Fibroblast of lung (primary cell): Measurements from ENCODE around the gene ZMYND19. TPM values are rescaled to one million over a fixed set of nuclear protein-coding genes. Genes with fewer than 3 reads are reported as not detected.

Source experiments
- DNase-seq, 2 donors: peaks; one replicate each; pipeline versions ENCODE4 v3.0.0 to v3.0.0-alpha.2; 2010; ENCODE audit warnings: low read depth in 2 of 2
- H2AFZ ChIP-seq: 2 replicates; pipeline ENCODE4 v1.5.1; 2012; ENCODE audit warnings: low read length, control low read depth, inconsistent platforms
- H3K27ac ChIP-seq: 2 replicates; pipeline ENCODE4 v1.5.1; 2011; ENCODE audit warnings: low read length, control low read depth; ENCODE audit not compliant: insufficient read depth
- H3K27me3 ChIP-seq: 2 replicates; pipeline ENCODE4 v1.5.1; 2011; ENCODE audit warnings: mild to moderate bottlenecking, low read length; ENCODE audit not compliant: control insufficient read depth, insufficient read depth
- H3K36me3 ChIP-seq: 2 replicates; pipeline ENCODE4 v1.5.1; 2011; ENCODE audit warnings: low read length; ENCODE audit not compliant: control insufficient read depth, insufficient read depth
- H3K4me1 ChIP-seq: 2 replicates; pipeline ENCODE4 v1.5.1; 2011; ENCODE audit warnings: low read length; ENCODE audit not compliant: control insufficient read depth, insufficient read depth; ENCODE audit errors: extremely low read depth
- H3K4me2 ChIP-seq: 2 replicates; pipeline ENCODE4 v1.5.1; 2011; ENCODE audit warnings: low read length, control low read depth; ENCODE audit not compliant: insufficient read depth; ENCODE audit errors: extremely low read depth
- H3K4me3 ChIP-seq, 4 experiments: fragments of 200-600 bp in 1 of 4; sonication (generic) in 1 of 4; replicated peaks in 1 of 4; 2 replicates each; pipeline ENCODE4 v1.5.1; 2011 to 2016; ENCODE audit warnings: low read length in 4 of 4, low read depth in 3 of 4, mild to moderate bottlenecking in 3 of 4, control low read depth in 2 of 4, inconsistent platforms in 1 of 4, mixed read lengths in 1 of 4; ENCODE audit not compliant: insufficient read depth in 1 of 4; ENCODE audit errors: control extremely low read depth in 1 of 4
- H3K79me2 ChIP-seq: 2 replicates; pipeline ENCODE4 v1.5.1; 2012; ENCODE audit warnings: mild to moderate bottlenecking, low read length, inconsistent platforms; ENCODE audit not compliant: control insufficient read depth, insufficient read depth
- H3K9ac ChIP-seq: 2 replicates; pipeline ENCODE4 v1.5.1; 2011; ENCODE audit warnings: mild to moderate bottlenecking, low read length, control low read depth; ENCODE audit not compliant: insufficient read depth
- H3K9me3 ChIP-seq: 2 replicates; pipeline ENCODE4 v1.5.1; 2012; ENCODE audit warnings: low read depth, low read length; ENCODE audit not compliant: control insufficient read depth, insufficient read depth
- H4K20me1 ChIP-seq: 2 replicates; pipeline ENCODE4 v1.5.1; 2011; ENCODE audit warnings: low read length; ENCODE audit not compliant: control insufficient read depth, insufficient read depth; ENCODE audit errors: extremely low read depth
- CTCF ChIP-seq, 2 donors: IDR thresholded peaks in 1 of 2; conservative IDR thresholded peaks in 1 of 2; 1 replicate in 1 of 2; 2 replicates in 1 of 2; pipeline ENCODE4 v1.5.1; 2011 to 2012; ENCODE audit warnings: low read length in 2 of 2, control low read depth in 1 of 2, inconsistent platforms in 1 of 2, low read depth in 1 of 2, mild to moderate bottlenecking in 1 of 2
- EZH2 ChIP-seq: IDR thresholded peaks from 2 replicates; pipeline ENCODE4 v1.5.1; 2012; ENCODE audit warnings: low read length, control low read depth, mild to moderate bottlenecking; ENCODE audit errors: missing control alignments
- polyA plus RNA-seq, 2 donors: library from polyadenylated mRNA; depleted of rRNA in 1 of 2; stranded (reverse) in 1 of 2; unstranded in 1 of 2; fragments of >200 nt; gene quantifications; 2 replicates each; pipeline ENCODE4 v1.2.1, GENCODE V29; 2011 to 2012; ENCODE audit warnings: missing spikeins in 1 of 2
- total RNA-seq: library from RNA; depleted of rRNA; stranded (reverse); fragments of >200 nt; gene quantifications from 2 replicates; pipeline ENCODE4 v1.2.1, GENCODE V29; 2014

The ZMYND19 gene
- total and polyA plus RNA-seq, 2 donors (not counting 1 experiment from before 2014, with no cell fraction given), result 11.2 to 12.7 TPM

- Histone ChIP-seq H3K79me2 (peaks cover 14% of the 10 kb centered on the region), H3K27ac (no peak overlapping the region), H2AFZ (no peak overlapping the region), H4K20me1 (no peaks in the 10 kb centered on the region), H3K9ac (no peak overlapping the region), H3K27me3 (no peaks in the 10 kb centered on the region), H3K4me1 (peaks cover 7% of the 10 kb centered on the region), H3K36me3 (peaks cover 14% of the 10 kb centered on the region), H3K9me3 (no peaks in the 10 kb centered on the region), H3K4me3 (no peak overlapping the region), H3K4me2 (no peak overlapping the region)
- TF ChIP-seq CTCF (conservative IDR thresholded peaks at IDR 0.05 in 1 of 2, IDR thresholded peaks at IDR 0.05 in 1 of 2; ENCODE audit: low read depth in 1 of 2, low read length in 2 of 2) (no peak), EZH2 (no peak)
- DNase-seq, result no peak
These were observed 8.7 kb downstream of the ZMYND19 start for GRCh38 chr9:137581361-137582285.

DNA sequence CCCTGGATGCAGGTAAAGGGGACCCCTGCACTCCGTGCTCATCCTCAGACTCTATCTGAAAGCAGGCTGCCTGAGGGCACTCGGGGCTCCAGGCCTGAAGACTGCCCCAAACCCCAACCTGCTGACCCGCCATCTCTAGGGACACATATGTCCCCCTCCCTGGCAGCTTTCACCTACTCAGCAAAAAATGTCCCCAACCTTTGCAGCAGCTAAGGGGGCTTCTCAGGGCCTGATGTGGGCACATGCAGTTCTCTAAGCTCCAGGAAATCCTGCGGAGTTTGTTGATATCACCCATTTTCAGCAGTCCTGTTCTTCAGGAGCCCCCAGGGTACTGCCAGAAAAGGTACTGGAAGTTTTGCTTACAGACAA is 9.4 kb downstream of the ZMYND19 start:
- Histone ChIP-seq H3K27ac (no peak overlapping the region), H3K36me3 (peaks cover 13% of the 10 kb centered on the region), H3K4me3 (no peak overlapping the region), H3K4me2 (no peak overlapping the region), H4K20me1 (no peaks in the 10 kb centered on the region), H3K9me3 (no peaks in the 10 kb centered on the region), H3K9ac (no peak overlapping the region), H3K4me1 (peaks cover 7% of the 10 kb centered on the region), H3K79me2 (peaks cover 21% of the 10 kb centered on the region), H3K27me3 (no peaks in the 10 kb centered on the region), H2AFZ (no peak overlapping the region)
- TF ChIP-seq CTCF (conservative IDR thresholded peaks at IDR 0.05 in 1 of 2, IDR thresholded peaks at IDR 0.05 in 1 of 2; ENCODE audit: low read depth in 1 of 2, low read length in 2 of 2) (no peak), EZH2 (no peak)
- no peak for DNase-seq

DNA sequence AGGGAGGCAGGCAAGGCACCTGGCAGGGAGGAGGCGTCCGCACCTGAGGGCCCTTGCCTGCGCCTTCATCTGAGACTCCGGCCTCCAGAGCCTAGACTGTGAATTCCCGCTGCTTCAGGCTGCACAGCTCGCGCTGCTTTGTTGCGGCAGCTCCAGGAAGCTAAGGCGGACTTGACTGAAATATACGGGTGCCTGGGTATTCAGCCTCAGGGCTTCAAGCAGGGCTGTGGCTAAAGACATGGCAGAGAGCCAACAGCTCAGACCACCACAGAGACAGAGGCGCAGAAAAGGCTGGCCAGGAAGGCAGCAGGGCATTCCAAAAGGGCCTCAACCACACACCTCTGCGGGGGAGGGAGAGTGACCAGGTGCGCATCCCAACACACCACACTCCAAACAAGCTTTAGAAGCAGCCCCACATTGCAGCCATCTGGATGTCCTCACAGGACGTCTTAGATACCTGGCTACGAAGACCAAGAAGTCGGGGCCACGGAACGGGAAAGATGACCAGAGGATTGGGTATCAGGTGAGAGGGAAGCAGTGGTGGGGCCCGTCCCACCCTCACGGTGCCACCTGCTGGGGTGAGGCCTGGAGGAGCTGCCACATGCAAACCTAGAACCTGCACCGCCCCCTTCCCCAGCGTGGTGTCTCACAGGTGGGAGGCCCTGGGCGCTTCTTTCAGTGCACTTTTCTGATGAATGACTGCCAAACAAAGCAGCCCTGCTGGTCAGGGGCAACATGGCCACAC is 9.9 kb downstream of the ZMYND19 start:
- H3K4me3 ChIP-seq, result no peak overlapping the region
- no peak overlapping the region for H3K27ac ChIP-seq
- no peaks in the 10 kb centered on the region for H3K9me3 ChIP-seq
- H3K79me2 ChIP-seq, result peaks cover 26% of the 10 kb centered on the region
- no peak overlapping the region for H3K9ac ChIP-seq
- H4K20me1 ChIP-seq, result no peaks in the 10 kb centered on the region
- peaks cover 14% of the 10 kb centered on the region for H3K36me3 ChIP-seq
- H2AFZ ChIP-seq, result no peak overlapping the region
- no peaks in the 10 kb centered on the region for H3K27me3 ChIP-seq
- no peak overlapping the region for H3K4me2 ChIP-seq
- TF ChIP-seq EZH2 (no peak), CTCF (conservative IDR thresholded peaks at IDR 0.05 in 1 of 2, IDR thresholded peaks at IDR 0.05 in 1 of 2; ENCODE audit: low read depth in 1 of 2, low read length in 2 of 2) (no peak)
- H3K4me1 ChIP-seq, result peaks cover 7% of the 10 kb centered on the region
- no peak for DNase-seq
